GM10266 (cell line): ENCODE measurements around the gene NFIB.

Experiments
- DNase-seq: peaks from one replicate; pipeline ENCODE4 v3.0.0; 2012; ENCODE audit errors: extremely low spot score
- CTCF ChIP-seq: IDR thresholded peaks from 2 replicates; pipeline ENCODE4 v1.5.1; 2012; ENCODE audit warnings: mild to moderate bottlenecking, low read depth; ENCODE audit not compliant: control insufficient read depth, insufficient read depth; ENCODE audit errors: missing control alignments

The NFIB gene

DNA sequence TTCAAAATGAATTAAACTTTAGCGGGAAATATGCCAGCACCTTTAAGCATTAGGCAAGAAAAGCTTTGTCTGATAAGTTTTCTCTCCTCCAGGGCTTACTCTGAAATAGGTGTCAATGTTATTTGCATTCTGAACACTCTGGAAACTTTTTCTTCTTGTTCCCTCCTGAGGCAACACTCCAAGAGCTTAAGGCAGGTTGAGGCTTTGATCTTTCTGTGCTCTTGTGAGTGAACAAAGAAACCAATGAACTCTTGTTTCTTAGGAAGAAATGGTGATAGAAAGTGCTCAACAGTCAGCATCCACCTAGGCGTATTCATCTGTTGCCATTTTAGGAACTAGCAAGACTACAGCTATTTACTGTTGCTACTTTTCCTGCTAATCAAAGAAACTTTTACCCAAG, 259.8 kb downstream of the NFIB start:
- DNase-seq: no peak
- no peak for TF ChIP-seq CTCF

GRCh38 chr9:14052359-14052758, 261.6 kb downstream of the NFIB start:
- DNase-seq: no peak
- no peak for TF ChIP-seq CTCF

- DNase-seq: no peak
- no peak for TF ChIP-seq CTCF
These were observed 262.5 kb downstream of the NFIB start for GRCh38 chr9:14051419-14051818.

- TF ChIP-seq CTCF: no peak
- no peak for DNase-seq
These were observed 270.5 kb downstream of the NFIB start for GRCh38 chr9:14043483-14043882.

DNA sequence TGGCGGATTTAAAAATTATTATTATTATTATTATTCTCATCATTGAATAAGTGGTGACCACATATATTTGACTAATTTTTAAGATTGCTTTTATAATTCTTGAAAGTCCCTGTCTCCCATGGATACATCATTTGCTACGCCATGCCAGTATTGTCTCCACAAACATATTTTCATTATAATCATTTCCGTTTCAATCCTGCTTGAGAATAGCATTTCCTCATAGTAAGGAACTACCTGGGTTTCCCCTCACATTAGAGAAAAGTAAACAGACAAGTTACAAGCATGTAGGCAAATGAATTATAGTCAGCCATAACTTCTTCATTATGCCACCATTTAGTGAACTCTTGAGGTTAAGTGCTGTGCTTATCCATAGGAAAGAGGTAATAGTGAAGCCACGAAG, 276.6 kb downstream of the NFIB start:
- no peak for TF ChIP-seq CTCF
- no peak for DNase-seq

- TF ChIP-seq CTCF: no peak
- DNase-seq: no peak
These were observed 280.9 kb downstream of the NFIB start for GRCh38 chr9:14033067-14033466.
